SW480 (cell line): Measurements from ENCODE around the gene EFNA5.
A peak's percentile ranks its signal among the peaks of the same experiment; 100 is the strongest.
"Not testable (repeated sequence)": the region's sequence is repeated elsewhere in the genome, so short reads cannot be mapped to it uniquely, and the experiment has no call there.

ENCODE experiments used
- DNase-seq: peaks from one replicate; pipeline ENCODE4 v3.0.0-alpha.2; 2016; ENCODE audit warnings: low spot score

The EFNA5 gene

GRCh38 chr5:107517185-107518033 is 153.3 kb downstream of the EFNA5 start:
- no peak for DNase-seq

- DNase-seq, result peak; percentile 96
Measured at GRCh38 chr5:107516452-107517184, 154.1 kb downstream of the EFNA5 start.

GRCh38 chr5:107515521-107516080 is 155.1 kb downstream of the EFNA5 start:
- DNase-seq, result no peak

- DNase-seq, result no peak
Measured at GRCh38 chr5:107514305-107514704, 156.4 kb downstream of the EFNA5 start.

- no peak for DNase-seq
Measured at GRCh38 chr5:107513337-107514085, 157.2 kb downstream of the EFNA5 start.

- no peak for DNase-seq
Measured at GRCh38 chr5:107512029-107512428, 158.7 kb downstream of the EFNA5 start.

- DNase-seq, result no peak
Measured at GRCh38 chr5:107510125-107510524, 160.6 kb downstream of the EFNA5 start.

- no peak for DNase-seq
Measured at GRCh38 chr5:107508097-107508496, 162.6 kb downstream of the EFNA5 start.

- DNase-seq, result peak; percentile 14
Measured at GRCh38 chr5:107505763-107506534, 164.8 kb downstream of the EFNA5 start.

- DNase-seq, result no peak
Measured at GRCh38 chr5:107504424-107504823, 166.3 kb downstream of the EFNA5 start.

GRCh38 chr5:107502676-107503060 is 168.1 kb downstream of the EFNA5 start:
- no peak for DNase-seq

GRCh38 chr5:107501965-107502675 is 168.6 kb downstream of the EFNA5 start:
- no peak for DNase-seq

- DNase-seq, result no peak
Measured at GRCh38 chr5:107500840-107501239, 169.9 kb downstream of the EFNA5 start.

- DNase-seq, result no peak
Measured at GRCh38 chr5:107500347-107500746, 170.4 kb downstream of the EFNA5 start.

- DNase-seq, result no peak
Measured at GRCh38 chr5:107499776-107500175, 171.0 kb downstream of the EFNA5 start.

GRCh38 chr5:107499237-107499636 is 171.5 kb downstream of the EFNA5 start:
- DNase-seq, result no peak

GRCh38 chr5:107496466-107496865 is 174.3 kb downstream of the EFNA5 start:
- DNase-seq, result no peak

- DNase-seq, result not testable (repeated sequence)
Measured at GRCh38 chr5:107494129-107494528, 176.6 kb downstream of the EFNA5 start.

- DNase-seq, result no peak
Measured at GRCh38 chr5:107487056-107487542, 183.6 kb downstream of the EFNA5 start.

GRCh38 chr5:107486489-107486888 is 184.2 kb downstream of the EFNA5 start:
- peak; percentile 44 for DNase-seq

GRCh38 chr5:107485184-107485583 is 185.6 kb downstream of the EFNA5 start:
- no peak for DNase-seq
